Measurements from ENCODE around the gene MICAL3. TPM values are rescaled to one million over a fixed set of nuclear protein-coding genes. Genes with fewer than 3 reads are reported as not detected.
A peak's percentile ranks its signal among the peaks of the same experiment; 100 is the strongest.

Gene MICAL3
- total and polyA plus RNA-seq, 9 of the 15 experiments (the other 6 are each of a cell fraction or from before 2014, with no cell fraction given), result 0.53 to 32.1 (median 12.3) TPM

- TF ChIP-seq ZNF407 (IDR thresholded peaks at IDR 0.05; ENCODE audit: low read depth) (no peak), ESRRA (IDR thresholded peaks at IDR 0.05; ENCODE audit: borderline replicate concordance, low read depth) (0 out of 2 replicates have a peak, but pooled peaks have one; percentile 14), ZNF212 (CRISPR knock-in tag; IDR thresholded peaks at IDR 0.05) (no peak), MYBL2 (IDR thresholded peaks at IDR 0.05; ENCODE audit: low read depth) (no peak), MYBL2 (CRISPR knock-in tag; IDR thresholded peaks at IDR 0.05; ENCODE audit: borderline replicate concordance) (no peak), SNIP1 (IDR thresholded peaks at IDR 0.05; ENCODE audit: low read depth) (no peak), ATF1 (CRISPR knock-in tag; IDR thresholded peaks at IDR 0.05) (no peak), ATF1 (tag; IDR thresholded peaks at IDR 0.05) (peak; percentile 59), DEAF1 (CRISPR knock-in tag; IDR thresholded peaks at IDR 0.05) (peak; percentile 27; the same call in 1 of the 2 replicates), ZNF639 (CRISPR knock-in tag; conservative IDR thresholded peaks at IDR 0.05 in 1 of 2, IDR thresholded peaks at IDR 0.05 in 1 of 2) (no peak), MCM5 (IDR thresholded peaks at IDR 0.05; ENCODE audit: low read depth) (no peak), ZNF79 (CRISPR knock-in tag; IDR thresholded peaks at IDR 0.05; ENCODE audit: low read depth) (no peak), SAFB (IDR thresholded peaks at IDR 0.05; ENCODE audit: borderline replicate concordance, low read depth, low read length) (0 out of 2 replicates have a peak, but pooled peaks have one; percentile 25), ZNF311 (CRISPR knock-in tag; IDR thresholded peaks at IDR 0.05) (no peak), ZNF12 (CRISPR knock-in tag; IDR thresholded peaks at IDR 0.05) (0 out of 2 replicates have a peak, but pooled peaks have one; percentile 23), CBX5 (IDR thresholded peaks at IDR 0.05; ENCODE audit: borderline replicate concordance, low read depth) (no peak)
These were observed 238.9 kb downstream of the MICAL3 start (continued) for GRCh38 chr22:17785185-17786184.

All from K562 (cell line).